Pancreas (tissue), 10 donors: ENCODE results near the gene KIF7. TPM values are rescaled to one million over a fixed set of nuclear protein-coding genes. Genes with fewer than 3 reads are reported as not detected.

Source experiments
- ATAC-seq, 4 donors: fragments of 200-7000 bp; cut with Tn5 transposase; one replicate each; pipeline versions ENCODE4 v1.8.0 to v1.9.1; 2020; ENCODE audit warnings: mild to moderate bottlenecking in 4 of 4, moderate library complexity in 4 of 4
- DNase-seq, 6 donors: peaks; one replicate each; pipeline ENCODE4 v3.0.0-alpha.2; 2020
- FAIRE-seq: peaks from 2 replicates; lab custom pipeline; 2012; peaks lifted over from hg19 to GRCh38; lab: Jason Lieb, UNC
- H3K27ac ChIP-seq, 4 donors: fragments of 200-600 bp; sonication (generic); 1 replicate in 3 of 4; 2 replicates in 1 of 4; pipeline versions ENCODE4 v1.5.0 to v1.8.0; 2020
- H3K27me3 ChIP-seq, 4 donors: fragments of 200-600 bp; one replicate each; pipeline ENCODE4 v1.8.0; 2021
- H3K36me3 ChIP-seq, 3 donors: fragments of 200-600 bp; sonication (generic) in 1 of 3; one replicate each; pipeline versions ENCODE4 v1.5.0 to v1.8.0; 2020 to 2021
- H3K4me1 ChIP-seq, 3 donors: fragments of 200-600 bp; one replicate each; pipeline ENCODE4 v1.8.0; 2021
- H3K4me3 ChIP-seq, 4 donors: fragments of 200-600 bp; sonication (generic) in 2 of 4; one replicate each; pipeline versions ENCODE4 v1.5.0 to v1.8.0; 2020 to 2021
- H3K9me3 ChIP-seq, 4 donors: fragments of 200-600 bp; one replicate each; pipeline ENCODE4 v1.8.0; 2021
- CTCF ChIP-seq, 4 donors: fragments of 200-600 bp; sonication (generic) in 3 of 4; IDR thresholded peaks; one replicate each; pipeline versions ENCODE4 v1.5.0 to v1.8.0; 2021; ENCODE audit warnings: antibody characterized with exemption in 4 of 4
- WGBS, 2 donors: extraction: QIAGEN DNeasy Blood & Tissue Kit; methylation state at CpG; one replicate each; pipeline ENCODE4 v1.1.7; 2013; 5-methylcytosine and 5-hydroxymethylcytosine counted together
- intact Hi-C, 3 donors: fragments of 100-400 bp; cut with DNase I; formaldehyde crosslinking; loops; one replicate each; pipeline versions ENCODE4 v1.11.1 to v1.14.2; 2022
- polyA plus RNA-seq, 2 donors: library from polyadenylated mRNA; stranded (reverse); fragments of 200-250 nt; gene quantifications; one replicate each; pipeline ENCODE4 v1.2.3, GENCODE V29; 2013
- total RNA-seq, 6 donors: library from RNA; stranded (reverse); fragmentation: NEBNext Ultra II Directional in 4 of 6; extraction: Animal tissue kit (Norgen Biotek cat#: 25700) in 4 of 6; gene quantifications; one replicate each; pipeline versions ENCODE4 v1.2.1 to v1.2.4, GENCODE V29; 2021 to 2023
- donor health status: healthy with polysubstance abuse.
- donor health status: DM: no; HTN: no; CAD: no; lungs with moderate emphysema.
- donor health status: DM: no; HTN: no; CAD: no.
- donor health status: control.
- donor health status: control.
- donor health status: Bipolar disorder and iron deficiency.
- donor health status: DM: yes; HTN: yes; CAD: no.
- donor health status: DM: no; HTN: no; CAD: no.
- donor health status: DM: no; HTN: no; CAD: no.
- donor health status: DM: yes; HTN: yes; CAD: no.

KIF7 gene
- total and polyA plus RNA-seq, 8 donors = 0.43 to 1.5 (median 0.64) TPM

- Histone ChIP-seq H3K27me3 (no peaks in the 10 kb centered on the region), H3K27ac (no peak overlapping the region), H3K9me3 (no peaks in the 10 kb centered on the region), H3K36me3 (no peaks in the 10 kb centered on the region), H3K4me1 (peaks cover 4 to 7% (median 5%) of the 10 kb centered on the region in 3 donors), H3K4me3 (no peak overlapping the region)
- no peak for DNase-seq
- 84 to 86% methylated on average over 4 of the region's 4 CpGs for WGBS, 2 donors
- no peak for FAIRE-seq
- no peak for TF ChIP-seq CTCF (IDR thresholded peaks at IDR 0.05)
- intact Hi-C loops = no loop called here
- ATAC-seq = no peak
Observed at GRCh38 chr15:89674526-89674925, 19.3 kb upstream of the KIF7 start.

GRCh38 chr15:89673165-89673512 is 17.9 kb upstream of the KIF7 start:
- ATAC-seq = peak in 3 of 4 donors; percentile 15 to 50 (median 42)
- intact Hi-C loops = no loop called here
- no peak overlapping the region for H3K4me3 ChIP-seq
- FAIRE-seq = no peak
- H3K36me3 ChIP-seq = no peaks in the 10 kb centered on the region
- no peak for TF ChIP-seq CTCF (IDR thresholded peaks at IDR 0.05)
- H3K27ac ChIP-seq = no peak overlapping the region
- 73 to 74% methylated on average over 12 of the region's 12 CpGs for WGBS, 2 donors
- no peak for DNase-seq
- H3K27me3 ChIP-seq = no peaks in the 10 kb centered on the region
- H3K4me1 ChIP-seq = no peaks in the 10 kb centered on the region
- H3K9me3 ChIP-seq = no peaks in the 10 kb centered on the region

DNA sequence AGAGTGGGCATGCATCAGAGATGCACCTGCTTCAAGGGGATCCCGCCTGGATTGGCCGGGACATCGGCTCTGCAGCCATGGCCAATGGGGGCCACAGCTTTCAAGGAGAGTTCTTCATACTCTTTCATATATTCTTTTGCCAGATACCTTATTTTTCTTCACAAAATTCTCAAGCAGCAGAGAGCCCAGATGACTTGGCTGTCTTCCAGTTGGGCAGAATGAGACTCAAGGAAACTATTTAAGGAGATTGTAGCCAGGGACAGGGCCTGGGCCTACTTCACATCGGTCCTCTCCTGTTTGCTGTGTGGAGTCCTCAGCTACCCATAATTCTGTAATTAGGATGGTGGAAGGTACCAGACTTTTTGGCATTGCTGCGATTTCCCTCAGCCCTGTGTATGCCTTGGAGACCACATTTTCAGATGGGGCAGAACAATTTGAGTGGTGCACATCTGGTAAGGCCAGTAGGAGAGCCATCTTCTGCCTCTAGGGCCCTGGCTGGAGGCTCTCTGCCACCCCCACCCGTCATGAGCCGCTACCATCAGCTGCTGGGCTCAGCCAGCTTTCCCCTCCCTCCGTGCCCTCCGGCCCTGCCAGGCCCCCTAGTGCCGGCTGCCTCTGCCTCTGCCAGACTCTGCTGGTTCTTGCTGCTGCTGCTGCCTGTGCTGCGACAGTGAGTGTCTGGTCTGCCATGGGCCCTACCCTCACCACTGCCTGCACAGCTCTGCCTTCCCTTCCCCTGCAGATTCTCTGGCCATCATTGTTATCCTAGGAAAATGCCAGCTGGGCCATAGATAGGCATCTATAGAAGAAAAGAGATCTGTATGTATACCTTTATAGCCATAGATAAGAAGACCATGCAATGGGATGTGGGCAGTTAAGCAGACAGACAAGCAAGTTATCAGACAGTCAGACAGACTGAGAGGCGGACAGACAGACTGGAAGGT is 17.2 kb upstream of the KIF7 start:
- FAIRE-seq = no peak
- DNase-seq = no peak
- intact Hi-C loops = no loop called here
- Histone ChIP-seq H3K4me3 (no peak overlapping the region), H3K36me3 (no peaks in the 10 kb centered on the region), H3K27ac (no peak overlapping the region), H3K27me3 (no peaks in the 10 kb centered on the region), H3K9me3 (no peaks in the 10 kb centered on the region), H3K4me1 (no peaks in the 10 kb centered on the region)
- no peak for TF ChIP-seq CTCF (IDR thresholded peaks at IDR 0.05)
- 94% methylated on average over 12 of the region's 12 CpGs for WGBS, 2 donors
- no peak for ATAC-seq

GRCh38 chr15:89671687-89672086 is 16.4 kb upstream of the KIF7 start:
- Histone ChIP-seq H3K27me3 (no peaks in the 10 kb centered on the region), H3K4me1 (no peaks in the 10 kb centered on the region), H3K4me3 (no peak overlapping the region), H3K27ac (no peak overlapping the region), H3K36me3 (no peaks in the 10 kb centered on the region), H3K9me3 (no peaks in the 10 kb centered on the region)
- DNase-seq = no peak
- TF ChIP-seq CTCF (IDR thresholded peaks at IDR 0.05) = no peak
- WGBS, 2 donors = 62 to 86% methylated on average over 3 to 4 of the region's 4 CpGs
- intact Hi-C loops = no loop called here
- no peak for ATAC-seq
- no peak for FAIRE-seq

DNA sequence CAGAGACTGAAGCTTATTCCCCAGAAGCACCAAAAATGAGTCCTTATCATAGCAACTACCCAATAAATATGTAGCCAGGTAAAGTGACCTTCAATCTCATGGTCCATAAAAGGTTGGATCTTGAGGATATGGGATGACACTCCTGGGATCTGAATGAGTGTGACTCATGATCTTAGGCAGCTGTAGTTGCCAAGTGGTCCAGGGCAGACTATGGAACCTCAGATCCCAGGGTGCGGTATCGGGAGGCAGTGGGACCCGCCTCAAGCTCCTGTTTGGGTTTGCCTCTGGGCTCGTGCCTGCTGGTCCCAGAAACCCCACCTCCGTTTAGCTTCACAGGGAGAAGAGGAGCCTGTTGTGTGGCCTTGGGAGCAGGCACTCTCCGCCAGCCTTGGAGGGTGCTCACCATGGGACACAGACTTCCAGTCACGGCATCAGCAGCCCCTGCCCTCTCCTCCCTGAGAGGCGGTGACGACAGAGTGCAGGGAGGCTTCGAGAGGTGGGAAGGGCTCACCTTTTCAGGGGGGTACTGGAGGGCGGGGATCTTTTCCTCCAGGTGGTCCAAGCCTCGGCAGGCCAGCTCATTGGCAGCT is 15.8 kb upstream of the KIF7 start:
- 90% methylated on average over 11 to 12 of the region's 12 CpGs for WGBS, 2 donors
- Histone ChIP-seq H3K36me3 (no peaks in the 10 kb centered on the region), H3K27me3 (no peaks in the 10 kb centered on the region), H3K4me3 (no peak overlapping the region), H3K4me1 (no peaks in the 10 kb centered on the region), H3K27ac (no peak overlapping the region), H3K9me3 (no peaks in the 10 kb centered on the region)
- ATAC-seq = no peak
- FAIRE-seq = no peak
- intact Hi-C loops = no loop called here
- no peak for TF ChIP-seq CTCF (IDR thresholded peaks at IDR 0.05)
- DNase-seq = no peak
